Thyroid gland (tissue), 4 donors: ENCODE results near the gene BDH2. TPM values are rescaled to one million over a fixed set of nuclear protein-coding genes. Genes with fewer than 3 reads are reported as not detected.

Source experiments
- DNase-seq, 2 donors: peaks; one replicate each; pipeline ENCODE4 v3.0.0-alpha.2; 2019
- H3K27ac ChIP-seq, 3 donors: fragments of 200-600 bp; sonication (generic); 1 replicate in 2 of 3; 2 replicates in 1 of 3; pipeline ENCODE4 v1.5.1; 2016 to 2019; ENCODE audit warnings: mild to moderate bottlenecking in 1 of 3, moderate library complexity in 1 of 3
- H3K27me3 ChIP-seq: fragments of 200-600 bp; sonication (generic); one replicate; pipeline ENCODE4 v1.5.1; 2019
- H3K36me3 ChIP-seq, 2 donors: fragments of 200-600 bp; sonication (generic); one replicate each; pipeline ENCODE4 v1.5.1; 2016 to 2019
- H3K4me1 ChIP-seq, 2 donors: fragments of 200-600 bp; sonication (generic); one replicate each; pipeline ENCODE4 v1.5.1; 2017 to 2019
- H3K4me3 ChIP-seq, 3 donors: fragments of 200-600 bp; sonication (generic); replicated peaks in 1 of 3; 1 replicate in 2 of 3; 2 replicates in 1 of 3; pipeline ENCODE4 v1.5.1; 2016; ENCODE audit warnings: mild to moderate bottlenecking in 1 of 3
- H3K9me3 ChIP-seq: fragments of 200-600 bp; sonication (generic); one replicate; pipeline ENCODE4 v1.5.1; 2017
- CTCF ChIP-seq, 6 experiments: fragments of 200-600 bp in 3 of 6; fragments of 450-650 bp in 3 of 6; sonication (generic) in 3 of 6; IDR thresholded peaks; one replicate each; pipeline ENCODE4 v1.5.1; 2016 to 2019; ENCODE audit warnings: antibody characterized with exemption in 6 of 6, mild to moderate bottlenecking in 2 of 6, inconsistent platforms in 1 of 6, moderate library complexity in 1 of 6
- POLR2A ChIP-seq, 2 donors: fragments of 450-650 bp; IDR thresholded peaks; one replicate each; pipeline ENCODE4 v1.6.1; 2017; ENCODE audit warnings: antibody characterized with exemption in 2 of 2, mild to moderate bottlenecking in 2 of 2, moderate library complexity in 1 of 2
- WGBS, 2 donors: methylation state at CpG; one replicate each; pipeline ENCODE4 v1.1.5; 2017; 5-methylcytosine and 5-hydroxymethylcytosine counted together
- intact Hi-C: fragments of 100-400 bp; cut with DNase I; formaldehyde crosslinking; loops from one replicate; pipeline ENCODE4 v1.15.1; 2023
- total RNA-seq, 4 donors: library from RNA; depleted of rRNA; stranded (reverse); fragments of >200 nt; gene quantifications; one replicate each; pipeline ENCODE4 v1.2.3, GENCODE V29; 2016

The BDH2 gene
- total RNA-seq, 4 donors from 2014 or later, result 113 to 131 (median 128) TPM

DNA sequence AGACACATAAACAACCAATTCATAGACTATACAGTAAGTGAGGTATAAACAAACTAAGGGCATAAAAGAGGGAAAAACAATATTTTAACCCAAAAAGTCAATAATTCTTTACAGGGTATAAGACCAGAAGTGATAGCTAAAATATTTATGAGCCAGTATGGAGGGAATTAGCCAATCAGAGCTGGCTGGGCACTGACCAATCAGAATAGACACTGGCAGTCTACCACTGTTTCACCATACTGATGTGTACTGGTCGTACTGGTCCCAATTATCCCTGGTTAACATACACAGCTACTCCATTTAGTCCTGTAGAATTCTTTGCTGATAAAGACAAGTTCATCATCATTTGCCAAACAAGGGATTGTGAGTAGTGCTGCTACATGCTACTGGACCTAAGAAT lies 70.3 kb downstream of the BDH2 start:
- intact Hi-C loops, result no loop called here
- no peaks in the 10 kb centered on the region for H3K36me3 ChIP-seq
- WGBS, 2 donors, result 76 to 84% methylated on average over 1 of the region's 1 CpG
- H3K4me3 ChIP-seq, result no peak overlapping the region
- DNase-seq, result no peak
- no peaks in the 10 kb centered on the region for H3K27me3 ChIP-seq
- no peak overlapping the region for H3K27ac ChIP-seq
- H3K9me3 ChIP-seq, result no peaks in the 10 kb centered on the region
- no peaks in the 10 kb centered on the region for H3K4me1 ChIP-seq
- TF ChIP-seq POLR2A (IDR thresholded peaks at IDR 0.05) (no peak), CTCF (IDR thresholded peaks at IDR 0.05) (no peak)

Other genes starting within 250 kb of the BDH2 start
- 10 to 100 TPM; 29.3 to 37.0 (median 33.7) TPM for gene CISD2, start 230.8 kb downstream of the BDH2 start, total RNA-seq
- gene SLC9B1, start 80.1 kb downstream of the BDH2 start, total RNA-seq, result 1 to 10 TPM in 2 of 4 donors, under 1 TPM in 2; 0.45 to 1.2 (median 0.79) TPM
- gene SLC9B2, start 23.1 kb downstream of the BDH2 start, total RNA-seq, result 1 to 10 TPM; 3.9 to 9.5 (median 7.1) TPM
- under 1 TPM; 0.38 to 0.78 (median 0.53) TPM for gene CENPE, start 98.5 kb upstream of the BDH2 start, total RNA-seq